Right renal pelvis (tissue), 4 donors: ENCODE data around the gene SNX10. TPM values are rescaled to one million over a fixed set of nuclear protein-coding genes. Genes with fewer than 3 reads are reported as not detected.

ENCODE experiments used
- DNase-seq, 4 donors: peaks; one replicate each; pipeline ENCODE4 v3.0.0-alpha.2; 2013; ENCODE audit warnings: low read depth in 4 of 4, low spot score in 3 of 4, missing footprints in 1 of 4
- polyA plus RNA-seq, 4 donors: library from polyadenylated mRNA; unstranded; fragments of 120-200 nt; gene quantifications; one replicate each; pipeline ENCODE4 v1.2.1, GENCODE V29; 2013; ENCODE audit not compliant: insufficient read length in 4 of 4

SNX10 gene
- polyA plus RNA-seq, 4 donors = 21.0 to 29.1 (median 26.3) TPM

DNA sequence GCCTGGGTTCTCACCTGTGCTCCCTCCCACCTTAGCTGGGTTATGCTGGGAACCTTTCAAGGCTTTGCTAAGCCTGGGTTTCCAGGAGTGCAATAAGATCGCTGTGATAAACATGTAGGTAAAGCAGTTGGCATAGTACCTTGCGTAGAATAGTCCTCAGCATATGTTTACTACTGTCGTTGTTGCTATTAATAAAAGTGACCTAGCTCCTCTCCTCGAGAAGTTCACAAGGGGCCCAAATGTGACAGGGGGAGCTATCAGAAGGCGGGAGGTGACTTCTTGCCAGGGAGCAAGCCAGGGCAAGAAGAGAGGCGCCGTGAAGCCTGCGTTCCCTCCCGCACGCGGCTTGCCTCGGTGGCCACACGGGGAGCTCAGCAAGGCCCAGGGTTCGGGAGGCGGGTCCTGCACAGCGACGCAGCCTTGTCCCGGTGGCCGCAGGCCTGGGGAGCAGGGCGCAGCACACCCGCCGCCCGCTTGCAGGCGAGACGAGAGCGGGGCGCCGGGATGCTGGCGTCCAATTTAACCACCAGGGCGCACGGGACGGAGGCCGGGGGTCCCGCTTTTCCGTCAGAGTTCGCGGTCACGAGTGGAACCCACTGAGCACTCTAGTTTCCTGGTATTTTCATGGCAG, 106.2 kb downstream of the SNX10 start:
- DNase-seq = peak in 1 of 4 donors; percentile 41

DNA sequence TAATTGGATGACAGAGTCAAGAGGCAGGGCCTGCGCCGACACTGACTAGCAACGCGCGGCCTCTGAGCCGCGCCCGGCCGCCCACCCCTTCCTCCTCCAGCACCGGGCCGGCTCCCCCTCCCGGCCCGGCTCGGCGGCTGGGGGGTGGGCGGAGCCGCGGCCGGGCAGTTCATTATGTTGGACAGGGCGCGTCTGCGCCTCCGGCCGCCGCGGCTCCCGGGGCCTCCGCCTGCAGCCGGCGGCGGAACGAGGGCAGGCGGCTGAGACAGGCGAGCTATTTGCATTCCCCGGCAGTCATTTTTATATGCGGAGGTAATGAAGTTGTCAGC, 106.7 kb downstream of the SNX10 start:
- peak in 2 of 4 donors; percentile 73 to 80 for DNase-seq

- DNase-seq = peak in 2 of 4 donors; percentile 54 to 64
Observed at GRCh38 chr7:26398756-26399509, 107.3 kb downstream of the SNX10 start.

DNA sequence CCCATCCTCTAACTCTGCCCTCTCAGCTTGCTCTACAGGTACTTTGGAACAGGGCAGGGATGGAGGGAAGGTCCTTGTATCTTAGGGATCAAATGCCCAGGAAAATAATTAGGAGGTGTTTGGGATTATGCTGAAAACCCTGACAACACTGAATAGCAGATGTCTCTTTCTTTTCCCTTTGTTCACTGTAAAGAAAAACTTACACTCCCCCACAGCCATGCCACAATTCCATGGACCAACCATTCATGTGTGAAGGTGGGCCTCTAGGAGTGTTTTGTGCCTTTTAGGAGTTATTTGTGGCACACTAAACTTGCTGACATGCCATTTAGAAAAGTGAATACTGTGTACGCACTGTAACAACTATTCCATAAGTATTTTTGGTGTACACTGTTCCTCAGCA, 108.1 kb downstream of the SNX10 start:
- no peak for DNase-seq

GRCh38 chr7:26403640-26404039, 112.0 kb downstream of the SNX10 start:
- no peak for DNase-seq

DNA sequence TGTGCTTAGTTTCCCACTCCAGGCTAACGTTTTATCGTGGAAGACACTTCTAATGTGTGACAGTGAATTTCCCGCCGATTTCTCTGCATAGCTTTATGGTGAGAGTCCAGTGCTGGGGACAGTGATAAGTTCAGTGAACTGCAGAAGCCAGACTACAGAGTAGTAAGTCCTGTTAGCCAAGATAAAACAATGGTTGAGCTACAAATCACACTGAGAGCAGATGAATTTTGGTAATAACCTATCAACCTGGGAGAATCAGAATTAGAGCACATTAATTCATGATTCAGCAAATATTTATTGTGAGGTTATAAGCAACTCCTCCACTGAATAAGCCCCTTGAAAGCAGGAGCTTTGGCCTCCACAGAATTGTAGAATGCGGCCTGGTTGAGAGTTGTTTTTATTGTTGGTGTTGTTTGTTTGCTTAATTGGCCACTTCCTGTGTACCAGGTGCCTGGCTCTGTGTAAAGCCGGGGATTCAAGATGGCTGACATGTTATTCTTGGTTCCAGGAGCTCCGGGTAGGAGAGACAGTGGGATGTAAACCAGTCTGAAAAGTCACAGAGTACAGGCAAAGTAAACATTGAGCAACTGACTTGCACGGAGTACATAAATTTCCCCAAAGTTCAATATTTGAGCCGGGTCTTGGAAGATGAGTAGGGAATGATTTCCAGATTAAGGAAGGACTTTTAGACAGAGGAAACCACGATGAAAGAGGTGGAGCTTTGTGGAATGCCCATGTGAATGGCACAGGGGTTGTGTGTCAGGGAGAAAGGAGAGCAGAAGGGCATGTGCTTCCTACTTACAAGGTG, 112.7 kb downstream of the SNX10 start:
- DNase-seq = no peak

GRCh38 chr7:26406433-26406832, 114.8 kb downstream of the SNX10 start:
- DNase-seq = no peak

GRCh38 chr7:26409661-26410547, 118.2 kb downstream of the SNX10 start:
- DNase-seq = no peak

GRCh38 chr7:26413007-26413691, 121.5 kb downstream of the SNX10 start:
- DNase-seq = no peak

DNA sequence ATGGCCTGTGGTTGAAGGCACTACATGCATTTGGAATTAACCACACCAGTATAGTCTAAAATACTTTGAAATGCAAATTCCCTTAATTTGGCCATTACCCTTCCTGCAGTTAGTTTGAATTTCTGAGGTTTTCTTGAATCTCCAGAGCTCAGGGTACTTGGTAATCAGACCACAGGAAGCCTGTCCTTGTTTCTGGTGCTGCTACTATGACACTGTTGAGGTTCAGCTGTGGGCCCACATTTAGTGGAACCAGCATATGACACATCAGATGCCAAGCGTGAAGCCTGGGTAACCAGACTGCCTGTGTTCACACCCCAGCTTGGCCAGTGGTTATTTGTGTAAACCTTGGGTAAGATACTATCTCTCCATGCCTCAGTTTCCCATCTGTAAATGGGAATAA, 124.3 kb downstream of the SNX10 start:
- DNase-seq = no peak

GRCh38 chr7:26417911-26418413, 126.3 kb downstream of the SNX10 start:
- no peak for DNase-seq

- no peak for DNase-seq
Observed at GRCh38 chr7:26419198-26419597, 127.5 kb downstream of the SNX10 start.

DNA sequence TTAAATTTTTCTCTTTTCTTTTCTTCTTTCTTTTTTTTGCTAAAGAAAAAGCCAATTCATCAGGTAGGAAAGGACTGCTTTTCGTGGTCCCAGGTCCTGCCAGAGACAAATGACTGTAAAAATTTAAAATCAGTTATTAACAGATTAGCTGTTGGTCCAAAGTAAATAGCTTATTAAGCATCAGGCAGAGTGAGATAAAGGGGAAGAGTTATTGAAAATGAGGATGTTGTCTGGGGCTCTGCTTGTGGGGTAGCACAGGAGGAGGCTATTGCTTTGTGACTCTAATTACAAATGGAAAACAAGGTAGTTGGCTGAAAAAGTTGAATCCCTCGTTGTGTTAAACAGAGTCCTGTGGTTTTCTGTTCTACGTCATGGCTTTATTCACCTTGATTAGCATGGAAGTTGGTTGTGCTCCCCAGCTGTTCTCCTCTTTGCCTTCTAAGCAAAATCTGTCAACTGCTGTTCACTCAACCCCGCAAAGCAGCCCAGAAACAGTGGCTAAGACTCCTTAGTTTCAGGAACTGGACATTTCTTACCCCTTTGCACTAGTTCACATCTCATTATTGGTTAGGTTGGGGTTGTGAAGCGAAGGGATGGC, 128.9 kb downstream of the SNX10 start:
- no peak for DNase-seq

DNA sequence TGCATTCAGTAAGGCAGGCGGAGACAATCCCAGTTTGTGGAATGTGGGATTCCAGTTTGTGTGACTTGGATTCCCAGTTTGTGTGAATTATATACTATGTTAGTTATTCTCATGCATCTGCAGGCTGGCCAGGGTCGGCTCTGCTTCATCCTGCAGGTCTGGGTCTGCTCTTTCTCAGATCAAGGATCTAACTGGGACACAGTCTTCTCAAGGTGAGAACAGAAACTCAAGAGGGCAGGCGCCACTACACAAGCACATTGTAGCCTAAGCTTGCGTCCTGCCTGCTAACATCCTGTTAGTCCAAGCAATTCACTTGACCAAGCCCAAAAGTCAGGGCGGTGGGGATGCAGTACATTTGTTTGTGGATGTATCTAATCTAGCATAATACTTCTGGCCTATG, 131.1 kb downstream of the SNX10 start:
- no peak for DNase-seq

DNA sequence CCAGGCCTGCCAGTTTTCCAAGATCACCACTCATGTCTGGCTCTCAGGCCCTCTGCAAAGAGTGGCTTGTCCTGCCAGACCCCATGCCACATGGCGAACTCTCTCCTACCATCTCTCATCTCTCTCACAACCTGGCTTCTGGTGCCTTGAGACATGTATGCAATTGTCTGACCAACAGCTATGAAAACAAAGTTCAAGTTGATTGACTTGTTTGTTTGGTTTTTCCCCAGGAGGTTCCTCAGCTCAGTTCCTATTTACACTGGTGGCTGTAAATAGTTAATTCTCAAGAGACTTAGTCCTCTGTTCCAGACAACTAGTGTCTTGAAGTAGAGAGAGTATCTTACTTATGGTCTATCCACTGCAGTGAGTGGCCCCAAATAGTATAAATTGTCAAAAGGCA, 131.8 kb downstream of the SNX10 start:
- DNase-seq = no peak
